IPS-NIHi7 (cell line): Measurements from ENCODE around the gene SNAP25.
A peak's percentile ranks its signal among the peaks of the same experiment; 100 is the strongest.

Source experiments
- DNase-seq: peaks from one replicate; pipeline ENCODE4 v3.0.0; 2012; ENCODE audit warnings: mixed read lengths; ENCODE audit errors: extremely low spot score

The SNAP25 gene

GRCh38 chr20:10216146-10216791, 2.4 kb upstream of the SNAP25 start:
- DNase-seq, result no peak

GRCh38 chr20:10217721-10218410, 764 bp upstream of the SNAP25 start:
- DNase-seq, result peak; percentile 66

GRCh38 chr20:10219452-10219791, 792 bp downstream of the SNAP25 start:
- DNase-seq, result peak; percentile 81

- DNase-seq, result no peak
Observed at GRCh38 chr20:10219993-10220750, 1.5 kb downstream of the SNAP25 start.

- no peak for DNase-seq
Observed at GRCh38 chr20:10221021-10221420, 2.4 kb downstream of the SNAP25 start.

- DNase-seq, result peak; percentile 53
Observed at GRCh38 chr20:10225439-10226060, 6.9 kb downstream of the SNAP25 start.

- no peak for DNase-seq
Observed at GRCh38 chr20:10228330-10228729, 9.7 kb downstream of the SNAP25 start.

GRCh38 chr20:10231290-10231689, 12.7 kb downstream of the SNAP25 start:
- DNase-seq, result no peak

GRCh38 chr20:10236540-10237533, 18.2 kb downstream of the SNAP25 start:
- no peak for DNase-seq

- DNase-seq, result no peak
Observed at GRCh38 chr20:10239954-10240353, 21.3 kb downstream of the SNAP25 start.

GRCh38 chr20:10240655-10241054, 22.0 kb downstream of the SNAP25 start:
- peak; percentile 42 for DNase-seq

- DNase-seq, result no peak
Observed at GRCh38 chr20:10242166-10242565, 23.5 kb downstream of the SNAP25 start.

GRCh38 chr20:10247440-10247839, 28.8 kb downstream of the SNAP25 start:
- no peak for DNase-seq

GRCh38 chr20:10249048-10249770, 30.6 kb downstream of the SNAP25 start:
- DNase-seq, result peak; percentile 30

GRCh38 chr20:10249822-10250221, 31.2 kb downstream of the SNAP25 start:
- DNase-seq, result no peak

- DNase-seq, result no peak
Observed at GRCh38 chr20:10250902-10251301, 32.3 kb downstream of the SNAP25 start.

- no peak for DNase-seq
Observed at GRCh38 chr20:10253780-10254179, 35.1 kb downstream of the SNAP25 start.

GRCh38 chr20:10255846-10256245, 37.2 kb downstream of the SNAP25 start:
- DNase-seq, result no peak

GRCh38 chr20:10259166-10259565, 40.5 kb downstream of the SNAP25 start:
- DNase-seq, result no peak

GRCh38 chr20:10260316-10260715, 41.7 kb downstream of the SNAP25 start:
- DNase-seq, result no peak

GRCh38 chr20:10261702-10262101, 43.1 kb downstream of the SNAP25 start:
- no peak for DNase-seq
